Measurements from ENCODE around the gene MAN2A1.
"Not testable (repeated sequence)": the region's sequence is repeated elsewhere in the genome, so short reads cannot be mapped to it uniquely, and the experiment has no call there.

The MAN2A1 gene

GRCh38 chr5:109832207-109833188 lies 142.8 kb downstream of the MAN2A1 start:
- not testable (repeated sequence) for DNase-seq

- no peak for DNase-seq
Measured at GRCh38 chr5:109833946-109834345, 144.2 kb downstream of the MAN2A1 start.

- DNase-seq: no peak
Measured at GRCh38 chr5:109836280-109836679, 146.6 kb downstream of the MAN2A1 start.

GRCh38 chr5:109837231-109837861 lies 147.6 kb downstream of the MAN2A1 start:
- DNase-seq: no peak

GRCh38 chr5:109838157-109838556 lies 148.4 kb downstream of the MAN2A1 start:
- DNase-seq: no peak

- no peak for DNase-seq
Measured at GRCh38 chr5:109844148-109844547, 154.4 kb downstream of the MAN2A1 start.

GRCh38 chr5:109844695-109845094 lies 155.0 kb downstream of the MAN2A1 start:
- no peak for DNase-seq

GRCh38 chr5:109848130-109848529 lies 158.4 kb downstream of the MAN2A1 start:
- DNase-seq: no peak

GRCh38 chr5:109849478-109850088 lies 159.9 kb downstream of the MAN2A1 start:
- DNase-seq: no peak

GRCh38 chr5:109852371-109853155 lies 162.8 kb downstream of the MAN2A1 start:
- no peak for DNase-seq

- no peak for DNase-seq
Measured at GRCh38 chr5:109853377-109853776, 163.7 kb downstream of the MAN2A1 start.

- no peak for DNase-seq
Measured at GRCh38 chr5:109855056-109855455, 165.3 kb downstream of the MAN2A1 start.

GRCh38 chr5:109857405-109858031 lies 167.8 kb downstream of the MAN2A1 start:
- no peak for DNase-seq

GRCh38 chr5:109859537-109859936 lies 169.8 kb downstream of the MAN2A1 start:
- DNase-seq: no peak

- DNase-seq: no peak
Measured at GRCh38 chr5:109862301-109862700, 172.6 kb downstream of the MAN2A1 start.

- DNase-seq: no peak
Measured at GRCh38 chr5:109863752-109864151, 174.0 kb downstream of the MAN2A1 start.

- DNase-seq: no peak
Measured at GRCh38 chr5:109865637-109866036, 175.9 kb downstream of the MAN2A1 start.

GRCh38 chr5:109866051-109866450 lies 176.3 kb downstream of the MAN2A1 start:
- no peak for DNase-seq

- DNase-seq: no peak
Measured at GRCh38 chr5:109868737-109869136, 179.0 kb downstream of the MAN2A1 start.

- no peak for DNase-seq
Measured at GRCh38 chr5:109873687-109874086, 184.0 kb downstream of the MAN2A1 start.

- DNase-seq: no peak
Measured at GRCh38 chr5:109874108-109874507, 184.4 kb downstream of the MAN2A1 start.

GRCh38 chr5:109876030-109876725 lies 186.5 kb downstream of the MAN2A1 start:
- no peak for DNase-seq
